ENCODE results near the gene SPTB.
A peak's percentile ranks its signal among the peaks of the same experiment; 100 is the strongest.

SPTB gene

GRCh38 chr14:64728106-64728505 lies 151.6 kb downstream of the SPTB start:
- Histone ChIP-seq H3K36me3 (replicated peaks in 1 of 2; ENCODE audit: control insufficient read depth in 2 of 2, insufficient read depth in 2 of 2, low read length in 2 of 2) (peaks cover 54% of the 10 kb centered on the region in 2 donors), H2AK5ac (ENCODE audit: low read depth, low read length) (no peak overlapping the region), H2BK15ac (ENCODE audit: low read length) (no peak overlapping the region), H3K9ac (ENCODE audit: low read depth, low read length, poor library complexity) (no peak overlapping the region), H2BK12ac (ENCODE audit: low read length) (no peak overlapping the region), H2AFZ (ENCODE audit: low read length) (no peak overlapping the region), H3K4me1 (ENCODE audit: control insufficient read depth in 2 of 2, insufficient read depth in 1 of 2, low read depth in 1 of 2, low read length in 2 of 2) (peaks cover 5 to 38% of the 10 kb centered on the region in 2 donors), H3K4me2 (ENCODE audit: insufficient read depth, low read length, poor library complexity, severe bottlenecking) (no peak overlapping the region), H3K27me3 (ENCODE audit: control insufficient read depth in 3 of 3, insufficient read depth in 3 of 3, low read depth in 1 of 3, low read length in 3 of 3) (no peaks in the 10 kb centered on the region), H3K18ac (ENCODE audit: low read length) (no peak overlapping the region), H3K23ac (ENCODE audit: low read depth, low read length, poor library complexity) (no peak overlapping the region), H3K9me3 (replicated peaks in 1 of 2; ENCODE audit: control insufficient read depth in 2 of 2, insufficient read depth in 1 of 2, low read depth in 1 of 2, low read length in 2 of 2) (no peaks in the 10 kb centered on the region), H3K4me3 (ENCODE audit: low read length in 2 of 2) (no peak overlapping the region), H2BK5ac (ENCODE audit: low read length) (no peak overlapping the region), H4K8ac (ENCODE audit: low read depth, low read length) (no peak overlapping the region), H3K79me1 (ENCODE audit: low read depth, low read length) (peaks cover 37% of the 10 kb centered on the region), H3K27ac (replicated peaks; ENCODE audit: low read length) (no peak overlapping the region), H3K4ac (ENCODE audit: low read length) (no peak overlapping the region), H4K91ac (ENCODE audit: low read depth, low read length, poor library complexity) (no peak overlapping the region), H2BK120ac (ENCODE audit: low read depth, low read length) (no peak overlapping the region), H3K14ac (ENCODE audit: low read length) (no peak overlapping the region)
- WGBS, 2 donors (ENCODE audit: extremely low coverage in 2 of 2, insufficient read length in 2 of 2, insufficient replicate concordance in 1 of 2), result no CpG with 5 or more reads among the region's 6 CpGs
- DNase-seq (ENCODE audit: low spot score), result no peak

GRCh38 chr14:64727551-64728071 lies 152.1 kb downstream of the SPTB start:
- no peak for DNase-seq (ENCODE audit: low spot score)
- Histone ChIP-seq H3K4me1 (ENCODE audit: control insufficient read depth in 2 of 2, insufficient read depth in 1 of 2, low read depth in 1 of 2, low read length in 2 of 2) (peaks cover 5 to 42% of the 10 kb centered on the region in 2 donors), H3K4me3 (ENCODE audit: low read length in 2 of 2) (no peak overlapping the region), H2BK12ac (ENCODE audit: low read length) (no peak overlapping the region), H2BK15ac (ENCODE audit: low read length) (no peak overlapping the region), H3K9me3 (replicated peaks in 1 of 2; ENCODE audit: control insufficient read depth in 2 of 2, insufficient read depth in 1 of 2, low read depth in 1 of 2, low read length in 2 of 2) (no peaks in the 10 kb centered on the region), H3K18ac (ENCODE audit: low read length) (peak overlapping the region; percentile 16), H4K8ac (ENCODE audit: low read depth, low read length) (no peak overlapping the region), H3K4me2 (ENCODE audit: insufficient read depth, low read length, poor library complexity, severe bottlenecking) (no peak overlapping the region), H4K91ac (ENCODE audit: low read depth, low read length, poor library complexity) (no peak overlapping the region), H2AK5ac (ENCODE audit: low read depth, low read length) (no peak overlapping the region), H3K14ac (ENCODE audit: low read length) (peak overlapping the region; percentile 64), H3K4ac (ENCODE audit: low read length) (no peak overlapping the region), H3K36me3 (replicated peaks in 1 of 2; ENCODE audit: control insufficient read depth in 2 of 2, insufficient read depth in 2 of 2, low read length in 2 of 2) (peaks cover 50 to 51% of the 10 kb centered on the region in 2 donors), H2BK5ac (ENCODE audit: low read length) (no peak overlapping the region), H2BK120ac (ENCODE audit: low read depth, low read length) (no peak overlapping the region), H2AFZ (ENCODE audit: low read length) (no peak overlapping the region), H3K9ac (ENCODE audit: low read depth, low read length, poor library complexity) (no peak overlapping the region), H3K27ac (replicated peaks; ENCODE audit: low read length) (no peak overlapping the region), H3K23ac (ENCODE audit: low read depth, low read length, poor library complexity) (no peak overlapping the region), H3K27me3 (ENCODE audit: control insufficient read depth in 3 of 3, insufficient read depth in 3 of 3, low read depth in 1 of 3, low read length in 3 of 3) (no peaks in the 10 kb centered on the region), H3K79me1 (ENCODE audit: low read depth, low read length) (peaks cover 37% of the 10 kb centered on the region)
- no CpG with 5 or more reads among the region's 22 CpGs for WGBS, 2 donors (ENCODE audit: extremely low coverage in 2 of 2, insufficient read length in 2 of 2, insufficient replicate concordance in 1 of 2)

GRCh38 chr14:64726585-64726890 lies 153.2 kb downstream of the SPTB start:
- no peak overlapping the region for H3K4me2 ChIP-seq (ENCODE audit: insufficient read depth, low read length, poor library complexity, severe bottlenecking)
- no peak overlapping the region for H3K9ac ChIP-seq (ENCODE audit: low read depth, low read length, poor library complexity)
- peaks cover 31% of the 10 kb centered on the region for H3K79me1 ChIP-seq (ENCODE audit: low read depth, low read length)
- no peak overlapping the region for H2BK120ac ChIP-seq (ENCODE audit: low read depth, low read length)
- H4K8ac ChIP-seq (ENCODE audit: low read depth, low read length), result no peak overlapping the region
- H3K4me3 ChIP-seq (ENCODE audit: low read length in 2 of 2), result no peak overlapping the region
- H3K4me1 ChIP-seq (ENCODE audit: control insufficient read depth in 2 of 2, insufficient read depth in 1 of 2, low read depth in 1 of 2, low read length in 2 of 2), result peaks cover 5 to 51% of the 10 kb centered on the region in 2 donors
- no peak overlapping the region for H3K14ac ChIP-seq (ENCODE audit: low read length)
- no peaks in the 10 kb centered on the region for H3K27me3 ChIP-seq (ENCODE audit: control insufficient read depth in 3 of 3, insufficient read depth in 3 of 3, low read depth in 1 of 3, low read length in 3 of 3)
- no peak overlapping the region for H2AFZ ChIP-seq (ENCODE audit: low read length)
- H3K9me3 ChIP-seq (replicated peaks in 1 of 2; ENCODE audit: control insufficient read depth in 2 of 2, insufficient read depth in 1 of 2, low read depth in 1 of 2, low read length in 2 of 2), result no peaks in the 10 kb centered on the region
- no peak overlapping the region for H3K27ac ChIP-seq (replicated peaks; ENCODE audit: low read length)
- H2BK5ac ChIP-seq (ENCODE audit: low read length), result no peak overlapping the region
- H2BK12ac ChIP-seq (ENCODE audit: low read length), result no peak overlapping the region
- no peak for DNase-seq (ENCODE audit: low spot score)
- no CpG with 5 or more reads among the region's 5 CpGs for WGBS, 2 donors (ENCODE audit: extremely low coverage in 2 of 2, insufficient read length in 2 of 2, insufficient replicate concordance in 1 of 2)
- H4K91ac ChIP-seq (ENCODE audit: low read depth, low read length, poor library complexity), result no peak overlapping the region
- H3K4ac ChIP-seq (ENCODE audit: low read length), result no peak overlapping the region
- H3K18ac ChIP-seq (ENCODE audit: low read length), result peak overlapping the region; percentile 55
- no peak overlapping the region for H3K23ac ChIP-seq (ENCODE audit: low read depth, low read length, poor library complexity)
- H2AK5ac ChIP-seq (ENCODE audit: low read depth, low read length), result no peak overlapping the region
- H3K36me3 ChIP-seq (replicated peaks in 1 of 2; ENCODE audit: control insufficient read depth in 2 of 2, insufficient read depth in 2 of 2, low read length in 2 of 2), result peaks cover 39 to 42% of the 10 kb centered on the region in 2 donors
- no peak overlapping the region for H2BK15ac ChIP-seq (ENCODE audit: low read length)

GRCh38 chr14:64725879-64726584 lies 153.7 kb downstream of the SPTB start:
- peaks cover 5 to 56% of the 10 kb centered on the region in 2 donors for H3K4me1 ChIP-seq (ENCODE audit: control insufficient read depth in 2 of 2, insufficient read depth in 1 of 2, low read depth in 1 of 2, low read length in 2 of 2)
- H3K4ac ChIP-seq (ENCODE audit: low read length), result no peak overlapping the region
- peak overlapping the region; percentile 82 for H3K27ac ChIP-seq (replicated peaks; ENCODE audit: low read length)
- peaks cover 34% of the 10 kb centered on the region for H3K79me1 ChIP-seq (ENCODE audit: low read depth, low read length)
- H3K36me3 ChIP-seq (replicated peaks in 1 of 2; ENCODE audit: control insufficient read depth in 2 of 2, insufficient read depth in 2 of 2, low read length in 2 of 2), result peaks cover 34 to 37% of the 10 kb centered on the region in 2 donors
- H2BK120ac ChIP-seq (ENCODE audit: low read depth, low read length), result no peak overlapping the region
- no peak overlapping the region for H4K91ac ChIP-seq (ENCODE audit: low read depth, low read length, poor library complexity)
- H3K9me3 ChIP-seq (replicated peaks in 1 of 2; ENCODE audit: control insufficient read depth in 2 of 2, insufficient read depth in 1 of 2, low read depth in 1 of 2, low read length in 2 of 2), result no peaks in the 10 kb centered on the region
- H3K9ac ChIP-seq (ENCODE audit: low read depth, low read length, poor library complexity), result no peak overlapping the region
- H2BK5ac ChIP-seq (ENCODE audit: low read length), result no peak overlapping the region
- H3K23ac ChIP-seq (ENCODE audit: low read depth, low read length, poor library complexity), result no peak overlapping the region
- no peak overlapping the region for H4K8ac ChIP-seq (ENCODE audit: low read depth, low read length)
- H2AK5ac ChIP-seq (ENCODE audit: low read depth, low read length), result no peak overlapping the region
- no peak overlapping the region for H3K14ac ChIP-seq (ENCODE audit: low read length)
- H2BK12ac ChIP-seq (ENCODE audit: low read length), result no peak overlapping the region
- H3K18ac ChIP-seq (ENCODE audit: low read length), result peak overlapping the region; percentile 55
- no peak overlapping the region for H2BK15ac ChIP-seq (ENCODE audit: low read length)
- H3K4me3 ChIP-seq (ENCODE audit: low read length in 2 of 2), result no peak overlapping the region
- WGBS, 2 donors (ENCODE audit: extremely low coverage in 2 of 2, insufficient read length in 2 of 2, insufficient replicate concordance in 1 of 2), result no CpG with 5 or more reads among the region's 6 CpGs
- H3K27me3 ChIP-seq (ENCODE audit: control insufficient read depth in 3 of 3, insufficient read depth in 3 of 3, low read depth in 1 of 3, low read length in 3 of 3), result no peaks in the 10 kb centered on the region
- H3K4me2 ChIP-seq (ENCODE audit: insufficient read depth, low read length, poor library complexity, severe bottlenecking), result no peak overlapping the region
- no peak overlapping the region for H2AFZ ChIP-seq (ENCODE audit: low read length)
- no peak for DNase-seq (ENCODE audit: low spot score)
